Caco-2 (cell line): Measurements from ENCODE around the gene RRM2. TPM values are rescaled to one million over a fixed set of nuclear protein-coding genes. Genes with fewer than 3 reads are reported as not detected.

Experiments
- BruUV-seq: library from RNA; stranded (reverse); fragments of 400-500 nt; replicated peaks from 2 replicates; lab custom pipeline; 2021; lab: Mats Ljungman, UMichigan
- CTCF ChIA-PET: fragments of 300-600 bp; sonication (Branson Sonifier 250); formaldehyde crosslinking; loops from one replicate; lab custom pipeline; 2022; ENCODE audit warnings: antibody characterized with exemption; lab: Charles Lee
- POLR2A ChIA-PET: fragments of 300-600 bp; sonication (Branson Sonifier 250); formaldehyde crosslinking; loops from one replicate; lab custom pipeline; 2022; ENCODE audit warnings: antibody characterized with exemption; lab: Charles Lee
- DNase-seq, 2 experiments: peaks; one replicate each; pipeline versions ENCODE4 v3.0.0 to v3.0.0-alpha.2; 2020 to 2022
- H3K27me3 ChIP-seq: replicated peaks from 2 replicates; pipeline ENCODE4 v1.6.0; 2011; ENCODE audit warnings: low read length; ENCODE audit not compliant: control insufficient read depth, insufficient read depth
- H3K36me3 ChIP-seq: 2 replicates; pipeline ENCODE4 v1.5.1; 2011; ENCODE audit warnings: low read length; ENCODE audit not compliant: control insufficient read depth, insufficient read depth
- H3K4me1 ChIP-seq: fragments of 250-450 bp; sonication (Bioruptor Pico); 2 replicates; pipeline ENCODE4 v1.5.1; 2020; ENCODE audit warnings: mild to moderate bottlenecking
- H3K4me3 ChIP-seq: 2 replicates; pipeline ENCODE4 v1.5.1; 2011; ENCODE audit warnings: low read depth, mild to moderate bottlenecking, control low read depth, low read length
- H3K9me3 ChIP-seq: fragments of 250-450 bp; sonication (Bioruptor Pico); 2 replicates; pipeline ENCODE4 v1.5.1; 2020; ENCODE audit warnings: mild to moderate bottlenecking, moderate library complexity
- H3K27ac Mint-ChIP-seq: one replicate; pipeline ENCODE4 v1.8.0; 2022; ENCODE audit warnings: mixed read lengths; ENCODE audit not compliant: unreplicated experiment
- H3K27me3 Mint-ChIP-seq: one replicate; pipeline ENCODE4 v1.8.0; 2022; ENCODE audit warnings: mixed read lengths; ENCODE audit not compliant: insufficient read depth, unreplicated experiment
- H3K36me3 Mint-ChIP-seq: one replicate; pipeline ENCODE4 v1.8.0; 2022; ENCODE audit warnings: mild to moderate bottlenecking, mixed read lengths; ENCODE audit not compliant: insufficient read depth, unreplicated experiment
- H3K4me1 Mint-ChIP-seq: one replicate; pipeline ENCODE4 v1.8.0; 2022; ENCODE audit warnings: low read depth, mixed read lengths; ENCODE audit not compliant: unreplicated experiment
- H3K4me3 Mint-ChIP-seq: one replicate; pipeline ENCODE4 v1.8.0; 2022; ENCODE audit warnings: mild to moderate bottlenecking, moderate library complexity, mixed read lengths; ENCODE audit not compliant: unreplicated experiment
- H3K9me3 Mint-ChIP-seq: one replicate; pipeline ENCODE4 v1.8.0; 2022; ENCODE audit warnings: mixed read lengths; ENCODE audit not compliant: unreplicated experiment
- intact Hi-C: fragments of 100-400 bp; cut with micrococcal nuclease; formaldehyde crosslinking; loops from one replicate; pipeline ENCODE4 v1.10.0; 2022; ENCODE audit not compliant: unreplicated experiment
- total RNA-seq: library from RNA; stranded (reverse); gene quantifications from 2 replicates; pipeline ENCODE4 v1.2.3, GENCODE V29; 2022
- TF ChIP-seq, protein P1 (sequence below), 2 experiments: fragments of 200-600 bp in 1 of 2; IDR thresholded peaks; 1 replicate in 1 of 2; 2 replicates in 1 of 2; pipeline versions ENCODE4 v1.5.1 to v1.8.0; 2011 to 2022; ENCODE audit warnings: antibody characterized with exemption in 1 of 2, control low read depth in 1 of 2, inconsistent platforms in 1 of 2, low read depth in 1 of 2, low read length in 1 of 2, mild to moderate bottlenecking in 1 of 2, moderate library complexity in 1 of 2; ENCODE audit not compliant: insufficient read depth in 1 of 2, severe bottlenecking in 1 of 2, unreplicated experiment in 1 of 2

Gene RRM2
- total RNA-seq, 1 experiment from 2014 or later, result 169 TPM

DNA sequence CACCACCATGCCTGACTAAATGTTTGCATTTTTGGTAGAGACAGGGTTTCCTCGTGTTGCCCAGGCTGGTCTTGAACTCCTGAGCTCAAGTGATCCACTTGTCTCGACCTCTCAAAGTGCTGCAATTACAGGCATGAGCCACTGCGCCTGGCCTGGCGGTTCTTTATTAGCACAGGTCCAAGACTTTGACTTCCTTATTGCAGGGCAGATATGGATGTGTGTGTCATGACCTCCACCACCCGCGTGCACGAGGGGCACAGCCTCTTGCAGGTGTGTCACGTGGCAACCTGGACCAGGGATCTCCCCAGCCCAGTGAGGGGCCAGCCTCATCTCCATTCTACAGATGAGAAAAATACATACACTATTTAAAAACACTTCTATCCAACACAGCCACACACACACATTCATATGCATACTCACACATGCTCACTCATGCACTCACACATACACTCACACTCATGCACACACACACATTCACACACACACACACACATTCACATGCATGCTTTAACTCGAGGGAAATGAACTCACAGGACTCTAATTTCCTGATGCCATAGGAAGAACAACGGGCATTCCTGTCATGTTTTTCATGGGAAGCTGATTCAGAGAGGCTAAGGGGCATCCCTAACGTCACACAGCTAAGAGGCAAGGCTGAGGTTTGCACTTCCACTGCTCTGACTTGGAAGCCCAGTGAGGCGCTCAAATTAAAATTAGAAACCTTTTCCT lies 38.8 kb downstream of the RRM2 start:
- H3K27me3 ChIP-seq, result no peaks in the 10 kb centered on the region
- H3K4me1 ChIP-seq, result no peaks in the 10 kb centered on the region
- H3K4me3 ChIP-seq, result no peak overlapping the region
- H3K9me3 ChIP-seq, result no peaks in the 10 kb centered on the region
- no peaks in the 10 kb centered on the region for H3K9me3 Mint-ChIP-seq
- no peak for DNase-seq
- ChIA-PET POLR2A (no interaction called here), CTCF (interaction anchor here (1.1 to 1.4 kb wide), 2 partner anchors 137 to 247 kb away, joined by 3 to 4 read pairs; no protein-coding TSS in a partner anchor)
- TF ChIP-seq, protein P1, sequence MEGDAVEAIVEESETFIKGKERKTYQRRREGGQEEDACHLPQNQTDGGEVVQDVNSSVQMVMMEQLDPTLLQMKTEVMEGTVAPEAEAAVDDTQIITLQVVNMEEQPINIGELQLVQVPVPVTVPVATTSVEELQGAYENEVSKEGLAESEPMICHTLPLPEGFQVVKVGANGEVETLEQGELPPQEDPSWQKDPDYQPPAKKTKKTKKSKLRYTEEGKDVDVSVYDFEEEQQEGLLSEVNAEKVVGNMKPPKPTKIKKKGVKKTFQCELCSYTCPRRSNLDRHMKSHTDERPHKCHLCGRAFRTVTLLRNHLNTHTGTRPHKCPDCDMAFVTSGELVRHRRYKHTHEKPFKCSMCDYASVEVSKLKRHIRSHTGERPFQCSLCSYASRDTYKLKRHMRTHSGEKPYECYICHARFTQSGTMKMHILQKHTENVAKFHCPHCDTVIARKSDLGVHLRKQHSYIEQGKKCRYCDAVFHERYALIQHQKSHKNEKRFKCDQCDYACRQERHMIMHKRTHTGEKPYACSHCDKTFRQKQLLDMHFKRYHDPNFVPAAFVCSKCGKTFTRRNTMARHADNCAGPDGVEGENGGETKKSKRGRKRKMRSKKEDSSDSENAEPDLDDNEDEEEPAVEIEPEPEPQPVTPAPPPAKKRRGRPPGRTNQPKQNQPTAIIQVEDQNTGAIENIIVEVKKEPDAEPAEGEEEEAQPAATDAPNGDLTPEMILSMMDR (IDR thresholded peaks at IDR 0.05; ENCODE audit: insufficient read depth in 1 of 2, low read depth in 1 of 2, low read length in 1 of 2, severe bottlenecking in 1 of 2, unreplicated experiment in 1 of 2), result no peak
- intact Hi-C loops, result loop anchor here (10.0 kb wide), 1 partner anchor 63 kb away; no protein-coding TSS in a partner anchor
- H3K36me3 Mint-ChIP-seq, result peaks cover 16% of the 10 kb centered on the region
- H3K36me3 ChIP-seq, result no peaks in the 10 kb centered on the region
- no peak overlapping the region for H3K27ac Mint-ChIP-seq
- H3K27me3 Mint-ChIP-seq, result no peaks in the 10 kb centered on the region
- no peak overlapping the region for H3K4me3 Mint-ChIP-seq
- H3K4me1 Mint-ChIP-seq, result no peaks in the 10 kb centered on the region
- no TSS peak for BruUV-seq

DNA sequence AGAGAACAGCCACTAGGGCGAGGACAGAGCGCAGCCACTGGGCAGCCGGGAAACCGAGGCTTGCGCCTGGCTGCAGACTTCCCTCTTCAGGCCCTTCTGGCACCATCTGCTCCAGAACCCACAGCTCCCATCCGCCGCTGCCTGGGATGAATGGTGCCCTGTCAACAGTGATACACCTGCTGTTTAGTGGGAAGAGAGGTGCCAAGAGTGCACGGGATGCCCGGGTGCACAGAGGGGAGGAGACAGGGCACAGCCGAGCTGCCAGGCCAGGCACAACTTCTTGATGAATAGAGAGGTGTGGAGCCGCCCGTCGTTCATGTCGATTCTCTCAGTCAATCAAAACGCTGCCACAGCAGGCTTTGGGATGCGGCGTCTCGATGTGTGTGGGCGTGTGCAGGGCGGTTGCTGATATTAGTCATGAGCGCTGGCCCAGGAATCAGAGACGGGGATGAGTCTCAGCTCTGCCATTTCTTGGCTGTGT lies 39.5 kb downstream of the RRM2 start:
- Mint-ChIP-seq H3K4me3 (no peak overlapping the region), H3K4me1 (no peaks in the 10 kb centered on the region), H3K36me3 (peaks cover 16% of the 10 kb centered on the region), H3K9me3 (no peaks in the 10 kb centered on the region), H3K27ac (no peak overlapping the region), H3K27me3 (no peaks in the 10 kb centered on the region)
- H3K9me3 ChIP-seq, result no peaks in the 10 kb centered on the region
- no peaks in the 10 kb centered on the region for H3K4me1 ChIP-seq
- H3K27me3 ChIP-seq, result no peaks in the 10 kb centered on the region
- no peak for DNase-seq
- TF ChIP-seq, protein P1 (IDR thresholded peaks at IDR 0.05; ENCODE audit: insufficient read depth in 1 of 2, low read depth in 1 of 2, low read length in 1 of 2, severe bottlenecking in 1 of 2, unreplicated experiment in 1 of 2), result no peak
- no TSS peak for BruUV-seq
- POLR2A ChIA-PET, result no interaction called here
- H3K36me3 ChIP-seq, result no peaks in the 10 kb centered on the region
- no peak overlapping the region for H3K4me3 ChIP-seq
- intact Hi-C loops, result loop anchor here (10.0 kb wide), 1 partner anchor 63 kb away; no protein-coding TSS in a partner anchor
- CTCF ChIA-PET, result interaction anchor here (1.8 to 1.9 kb wide), 2 partner anchors 247 to 273 kb away, joined by 14 to 18 read pairs; no protein-coding TSS in a partner anchor

DNA sequence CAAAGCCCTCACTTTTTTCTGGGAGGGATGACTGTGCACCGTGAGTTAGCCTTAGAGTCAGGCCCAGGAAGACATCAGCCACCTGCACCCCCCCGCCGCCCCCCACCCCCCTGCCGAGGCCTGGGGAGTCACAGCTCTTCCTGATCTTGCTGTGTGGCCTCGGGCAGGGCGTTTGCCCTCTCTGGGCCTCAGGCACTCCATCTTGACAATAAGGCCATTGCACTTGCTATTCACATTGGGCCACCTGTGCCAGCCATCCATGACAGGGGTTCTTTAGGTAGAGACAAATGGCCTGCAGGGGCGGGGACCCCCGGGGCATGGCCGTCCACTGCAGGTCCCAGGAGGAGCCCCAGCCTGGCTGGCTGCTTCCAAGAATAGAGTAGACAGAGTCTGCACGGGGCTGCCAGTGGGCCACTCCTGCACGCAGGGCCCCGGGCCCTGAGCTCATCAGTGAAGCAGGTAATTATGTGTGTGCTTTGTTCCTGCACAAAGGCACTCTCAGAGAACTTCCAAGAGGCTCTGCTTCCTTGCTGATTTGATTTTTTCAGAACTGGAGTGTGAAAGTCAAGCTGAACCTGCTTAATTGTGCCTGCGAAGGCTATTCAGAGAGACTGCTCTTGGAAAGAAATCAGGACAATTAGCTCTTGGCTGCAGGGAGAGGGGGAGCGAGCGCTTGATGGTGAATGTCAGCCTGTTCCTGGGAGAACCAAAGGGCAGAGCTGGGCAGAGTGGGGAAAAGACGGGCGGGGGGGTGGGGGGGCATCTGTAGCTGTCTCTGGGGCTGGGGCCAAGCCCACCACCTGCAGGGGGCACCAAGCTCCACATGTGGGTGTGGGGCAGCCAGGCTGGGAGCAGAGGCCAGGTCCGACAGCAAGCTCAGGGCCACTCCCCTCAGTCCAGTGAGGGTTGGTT lies 40.3 kb downstream of the RRM2 start:
- Mint-ChIP-seq H3K27ac (no peak overlapping the region), H3K36me3 (peaks cover 16% of the 10 kb centered on the region), H3K27me3 (no peaks in the 10 kb centered on the region), H3K4me1 (peaks cover 7% of the 10 kb centered on the region), H3K4me3 (no peak overlapping the region), H3K9me3 (no peaks in the 10 kb centered on the region)
- ChIA-PET POLR2A (no interaction called here), CTCF (interaction anchor here (0.6 to 1.9 kb wide), 10 partner anchors 30 to 272 kb away, joined by 3 to 18 read pairs (median 4); partner anchors contain the start of gene HPCAL1)
- Histone ChIP-seq H3K9me3 (no peaks in the 10 kb centered on the region), H3K27me3 (no peaks in the 10 kb centered on the region), H3K4me1 (peaks cover 8% of the 10 kb centered on the region), H3K4me3 (no peak overlapping the region), H3K36me3 (no peaks in the 10 kb centered on the region)
- TF ChIP-seq, protein P1 (IDR thresholded peaks at IDR 0.05; ENCODE audit: insufficient read depth in 1 of 2, low read depth in 1 of 2, low read length in 1 of 2, severe bottlenecking in 1 of 2, unreplicated experiment in 1 of 2), result peak; percentile 42 to 47
- intact Hi-C loops, result loop anchor here (10.0 kb wide), 1 partner anchor 62 kb away; no protein-coding TSS in a partner anchor
- BruUV-seq, result no TSS peak
- DNase-seq, result peak in 1 of 2 experiments; percentile 72
